ENCODE data around the gene RNF13.
"Not testable (repeated sequence)": the region's sequence is repeated elsewhere in the genome, so short reads cannot be mapped to it uniquely, and the experiment has no call there.

Gene RNF13

DNA sequence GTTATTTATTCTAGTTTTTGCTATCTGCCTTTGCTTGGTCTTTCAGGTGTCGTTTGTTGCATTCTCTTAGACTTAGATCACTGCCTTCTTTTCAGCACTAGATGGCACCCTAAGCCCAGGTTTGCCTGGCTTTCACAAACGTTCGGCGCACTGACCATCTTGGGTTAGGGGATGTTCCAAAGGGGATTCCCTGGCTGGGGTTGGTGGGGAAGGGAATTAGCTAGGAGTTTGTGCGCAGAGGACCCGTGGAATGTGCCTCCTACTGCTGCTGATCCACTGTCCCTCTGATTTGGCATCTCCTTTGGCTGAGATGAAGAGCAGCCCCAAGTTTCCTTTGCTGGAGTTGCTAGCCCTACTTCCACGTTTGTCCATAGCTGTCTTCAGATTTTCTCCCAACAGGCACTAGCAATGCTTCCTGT lies 123.8 kb downstream of the RNF13 start:
- H3K4me3 ChIP-seq (ENCODE audit: low read depth, low read length) = no peak overlapping the region
- DNase-seq (ENCODE audit: low read depth) = peak; percentile 11

GRCh38 chr3:149938392-149939055 lies 125.5 kb downstream of the RNF13 start:
- not testable (repeated sequence) for DNase-seq (ENCODE audit: low read depth); H3K4me3 ChIP-seq (ENCODE audit: low read depth, low read length)

- H3K4me3 ChIP-seq (ENCODE audit: low read depth, low read length) = no peak overlapping the region
- DNase-seq (ENCODE audit: low read depth) = no peak
Measured at GRCh38 chr3:149941186-149941585, 128.2 kb downstream of the RNF13 start.

DNA sequence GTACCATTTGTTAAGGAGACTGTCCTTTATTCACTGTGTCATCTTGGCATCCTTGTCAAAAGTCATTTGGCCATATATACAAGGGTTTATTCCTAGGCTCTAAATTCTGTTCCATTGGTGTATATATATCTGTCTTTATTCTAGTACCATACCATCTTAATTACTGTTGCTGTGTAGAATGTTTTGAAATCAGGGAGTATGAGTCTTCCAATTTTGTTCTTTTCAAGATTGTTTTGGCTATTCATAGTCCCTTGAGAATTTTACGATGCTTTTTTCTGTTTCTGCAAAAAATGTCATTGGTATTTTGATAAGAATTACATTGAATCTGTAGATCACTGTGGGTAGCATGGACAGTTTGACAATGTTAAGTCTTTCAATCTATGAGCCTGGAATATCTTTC lies 128.9 kb downstream of the RNF13 start:
- H3K4me3 ChIP-seq (ENCODE audit: low read depth, low read length) = no peak overlapping the region
- DNase-seq (ENCODE audit: low read depth) = no peak

GRCh38 chr3:149942409-149942808 lies 129.4 kb downstream of the RNF13 start:
- DNase-seq (ENCODE audit: low read depth) = no peak
- H3K4me3 ChIP-seq (ENCODE audit: low read depth, low read length) = no peak overlapping the region

- not testable (repeated sequence) for DNase-seq (ENCODE audit: low read depth); H3K4me3 ChIP-seq (ENCODE audit: low read depth, low read length)
Measured at GRCh38 chr3:149943966-149944365, 131.0 kb downstream of the RNF13 start.

DNA sequence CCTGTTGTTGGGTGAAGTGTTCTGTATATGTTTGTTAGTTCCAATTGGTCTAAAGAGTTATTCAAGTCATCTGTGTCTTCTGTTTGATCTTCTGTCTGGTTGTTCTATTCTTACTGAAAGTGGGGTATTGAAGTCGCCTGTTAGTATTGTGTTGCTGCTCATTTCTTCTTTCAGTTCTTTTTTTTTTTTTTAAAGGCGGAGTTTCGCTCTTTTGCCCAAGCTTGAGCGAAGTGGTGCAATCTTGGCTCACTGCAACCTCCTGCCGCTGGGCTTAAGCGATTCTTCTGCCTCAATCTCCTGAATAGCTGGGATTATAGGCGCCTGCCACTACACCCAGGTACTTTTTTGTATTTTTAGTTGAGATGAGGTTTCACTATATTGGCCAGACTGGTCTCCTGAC lies 134.2 kb downstream of the RNF13 start:
- no peak overlapping the region for H3K4me3 ChIP-seq (ENCODE audit: low read depth, low read length)
- no peak for DNase-seq (ENCODE audit: low read depth)

GRCh38 chr3:149949181-149949580 lies 136.2 kb downstream of the RNF13 start:
- DNase-seq (ENCODE audit: low read depth) = no peak
- no peak overlapping the region for H3K4me3 ChIP-seq (ENCODE audit: low read depth, low read length)

- DNase-seq (ENCODE audit: low read depth) = no peak
- no peak overlapping the region for H3K4me3 ChIP-seq (ENCODE audit: low read depth, low read length)
Measured at GRCh38 chr3:149954812-149955211, 141.8 kb downstream of the RNF13 start.

DNA sequence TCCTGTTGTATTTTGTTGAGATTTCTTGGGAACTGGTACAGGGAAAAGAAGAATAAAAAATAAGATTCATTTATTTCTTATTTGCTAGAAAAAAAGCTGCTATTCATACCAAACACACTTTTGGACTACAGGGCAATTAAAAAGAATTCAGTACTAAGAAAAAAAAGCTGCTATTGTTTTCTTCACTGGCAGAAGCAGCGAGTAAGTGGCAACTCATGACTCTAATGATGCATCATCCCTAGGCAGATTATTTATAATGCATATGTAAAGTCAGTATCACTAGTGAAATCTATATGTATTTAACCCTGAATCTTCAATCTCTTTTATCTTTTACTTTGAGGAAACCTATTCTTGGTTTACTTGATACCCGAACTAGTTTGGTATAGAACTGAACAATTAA lies 142.4 kb downstream of the RNF13 start:
- no peak for DNase-seq (ENCODE audit: low read depth)
- H3K4me3 ChIP-seq (ENCODE audit: low read depth, low read length) = no peak overlapping the region

GRCh38 chr3:149957361-149958125 lies 144.5 kb downstream of the RNF13 start:
- DNase-seq (ENCODE audit: low read depth) = no peak

GRCh38 chr3:149958171-149958796 lies 145.3 kb downstream of the RNF13 start:
- no peak overlapping the region for H3K4me3 ChIP-seq (ENCODE audit: low read depth, low read length)
- no peak for DNase-seq (ENCODE audit: low read depth)

More at GRCh38 chr3:149957361-149958125, 144.5 kb downstream of the RNF13 start:
- no peak overlapping the region for H3K4me3 ChIP-seq (ENCODE audit: low read depth, low read length)

DNA sequence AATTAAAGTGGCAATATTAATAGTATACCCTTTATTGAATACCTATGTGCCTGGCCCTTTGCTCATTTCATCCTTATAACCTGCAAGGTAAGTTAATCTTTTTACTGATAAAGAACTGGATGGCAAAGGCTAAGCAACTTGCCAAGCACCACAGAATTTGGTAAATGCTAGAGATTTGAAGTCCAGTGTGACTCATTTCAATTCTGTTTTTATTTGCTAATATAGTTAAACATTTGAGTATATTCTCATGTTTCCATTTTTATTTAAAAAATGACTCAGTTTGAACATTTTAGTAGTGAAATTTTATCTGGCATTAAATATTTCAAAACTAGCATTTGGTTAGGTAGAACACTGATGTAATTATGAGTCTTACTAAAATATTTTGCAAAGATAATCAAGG lies 146.4 kb downstream of the RNF13 start:
- no peak for DNase-seq (ENCODE audit: low read depth)
- no peak overlapping the region for H3K4me3 ChIP-seq (ENCODE audit: low read depth, low read length)

DNA sequence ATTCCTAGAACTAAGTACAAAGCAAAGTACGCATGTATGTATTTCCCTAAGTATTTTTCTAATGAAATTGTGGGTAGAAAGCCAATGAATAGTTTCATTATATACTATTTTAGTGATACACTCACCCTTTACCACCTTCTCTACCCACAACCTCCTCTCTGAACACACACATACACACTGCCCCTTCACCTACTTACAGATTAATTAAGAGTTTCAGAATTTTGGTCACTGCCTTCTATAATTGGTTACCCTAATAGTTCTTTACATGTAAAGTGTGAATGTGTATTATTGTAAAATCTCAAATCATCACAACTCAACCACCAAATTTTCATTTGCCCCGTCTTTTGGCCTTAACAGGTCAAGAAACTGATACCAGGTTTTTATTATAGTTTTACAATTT lies 150.5 kb downstream of the RNF13 start:
- no peak for DNase-seq (ENCODE audit: low read depth)
- no peak overlapping the region for H3K4me3 ChIP-seq (ENCODE audit: low read depth, low read length)

- DNase-seq (ENCODE audit: low read depth) = no peak
- H3K4me3 ChIP-seq (ENCODE audit: low read depth, low read length) = no peak overlapping the region
Measured at GRCh38 chr3:149964291-149964690, 151.3 kb downstream of the RNF13 start.

DNA sequence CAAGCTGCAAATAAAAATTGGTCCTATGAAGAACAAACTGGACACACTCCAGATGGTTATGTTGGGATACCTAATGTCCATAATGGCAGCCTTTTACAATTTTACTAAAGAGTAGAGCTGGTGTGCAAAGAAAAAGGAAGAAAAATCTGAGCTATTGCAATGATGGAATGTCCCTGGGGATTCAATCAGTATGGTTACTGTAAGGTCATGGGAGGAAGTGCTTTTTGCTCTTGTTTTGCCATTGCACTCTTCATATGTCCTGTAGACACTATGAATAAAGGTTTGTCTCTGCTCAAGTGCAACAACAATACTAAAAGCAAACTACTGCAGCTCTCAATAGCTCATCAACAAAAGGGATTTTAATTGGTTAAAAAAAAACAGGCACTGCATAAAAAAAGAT lies 152.3 kb downstream of the RNF13 start:
- no peak overlapping the region for H3K4me3 ChIP-seq (ENCODE audit: low read depth, low read length)
- DNase-seq (ENCODE audit: low read depth) = no peak

- DNase-seq (ENCODE audit: low read depth) = no peak
- peak overlapping the region; percentile 90 for H3K4me3 ChIP-seq (ENCODE audit: low read depth, low read length)
Measured at GRCh38 chr3:149967086-149967685, 154.2 kb downstream of the RNF13 start.

- DNase-seq (ENCODE audit: low read depth) = no peak
- peak overlapping the region; percentile 90 for H3K4me3 ChIP-seq (ENCODE audit: low read depth, low read length)
Measured at GRCh38 chr3:149968216-149968615, 155.2 kb downstream of the RNF13 start.

- H3K4me3 ChIP-seq (ENCODE audit: low read depth, low read length) = peak overlapping the region; percentile 90
- peak; percentile 66 for DNase-seq (ENCODE audit: low read depth)
Measured at GRCh38 chr3:149969110-149969939, 156.3 kb downstream of the RNF13 start.

Data from skeletal muscle cell (primary cell).